PC-9 (cell line): ENCODE measurements around the gene METTL5. TPM values are rescaled to one million over a fixed set of nuclear protein-coding genes. Genes with fewer than 3 reads are reported as not detected.

Experiments used
- BruUV-seq: library from RNA; stranded (reverse); fragments of 400-500 nt; replicated peaks from 2 replicates; lab custom pipeline; 2021; lab: Mats Ljungman, UMichigan
- CTCF ChIA-PET: fragments of 300-600 bp; sonication (Branson Sonifier 250); formaldehyde crosslinking; loops from one replicate; lab custom pipeline; 2022; ENCODE audit warnings: antibody characterized with exemption; lab: Charles Lee
- POLR2A ChIA-PET: fragments of 300-600 bp; sonication (Branson Sonifier 250); formaldehyde crosslinking; loops from one replicate; lab custom pipeline; 2022; ENCODE audit warnings: antibody characterized with exemption; ENCODE audit not compliant: unreplicated experiment; lab: Charles Lee
- DNase-seq, 2 experiments: peaks; one replicate each; pipeline versions ENCODE4 v3.0.0 to v3.0.0-alpha.2; 2015 to 2022; ENCODE audit warnings: mixed read lengths in 1 of 2
- H2AFZ ChIP-seq: fragments of 200-600 bp; sonication (generic); 2 replicates; pipeline ENCODE4 v1.8.1; 2017; ENCODE audit warnings: antibody characterized with exemption
- H3F3A ChIP-seq: fragments of 200-600 bp; sonication (generic); 2 replicates; pipeline ENCODE4 v1.8.1; 2017; ENCODE audit warnings: antibody characterized with exemption, mild to moderate bottlenecking, low read depth; ENCODE audit not compliant: insufficient read depth
- H3K27ac ChIP-seq: fragments of 200-600 bp; sonication (generic); 2 replicates; pipeline ENCODE4 v1.6.1; 2016; ENCODE audit warnings: mixed run types
- H3K27me3 ChIP-seq: fragments of 200-600 bp; sonication (generic); 2 replicates; pipeline ENCODE4 v1.6.1; 2016; ENCODE audit warnings: low read depth, mixed run types; ENCODE audit not compliant: insufficient read depth
- H3K36me3 ChIP-seq: fragments of 200-600 bp; sonication (generic); 2 replicates; pipeline ENCODE4 v1.6.1; 2016; ENCODE audit warnings: low read depth, mixed run types
- H3K4me1 ChIP-seq: fragments of 200-600 bp; sonication (generic); replicated peaks from 2 replicates; pipeline ENCODE4 v1.6.1; 2016; ENCODE audit warnings: mixed run types; ENCODE audit not compliant: insufficient read depth
- H3K4me2 ChIP-seq: fragments of 200-600 bp; sonication (generic); 2 replicates; pipeline ENCODE4 v1.6.1; 2017; ENCODE audit warnings: mixed run types
- H3K4me3 ChIP-seq: fragments of 200-600 bp; sonication (generic); 2 replicates; pipeline ENCODE4 v1.6.1; 2016; ENCODE audit warnings: mixed run types
- H3K79me2 ChIP-seq: fragments of 200-600 bp; sonication (generic); 2 replicates; pipeline ENCODE4 v1.6.1; 2017; ENCODE audit warnings: low read depth, mixed run types
- H3K9me2 ChIP-seq: fragments of 200-600 bp; sonication (generic); 2 replicates; pipeline ENCODE4 v1.8.1; 2017; ENCODE audit warnings: mild to moderate bottlenecking; ENCODE audit not compliant: insufficient read depth
- H3K9me3 ChIP-seq: fragments of 200-600 bp; sonication (generic); 2 replicates; pipeline ENCODE4 v1.8.1; 2016; ENCODE audit warnings: low read depth; ENCODE audit not compliant: insufficient read depth
- H4K20me1 ChIP-seq: fragments of 200-600 bp; sonication (generic); 2 replicates; pipeline ENCODE4 v1.8.1; 2017; ENCODE audit not compliant: insufficient read depth
- CTCF ChIP-seq: fragments of 200-600 bp; sonication (generic); conservative IDR thresholded peaks from 2 replicates; pipeline ENCODE4 v1.6.1; 2017; ENCODE audit warnings: mixed run types, antibody characterized with exemption, mild to moderate bottlenecking, moderate library complexity
- EZH2 ChIP-seq: fragments of 200-600 bp; sonication (generic); IDR thresholded peaks from 2 replicates; pipeline ENCODE4 v1.8.0; 2017; ENCODE audit warnings: antibody characterized with exemption, low read depth
- intact Hi-C: fragments of 100-400 bp; cut with micrococcal nuclease; formaldehyde crosslinking; loops from one replicate; pipeline ENCODE4 v1.10.0; 2022; ENCODE audit not compliant: unreplicated experiment
- total RNA-seq: library from RNA; stranded (reverse); gene quantifications from 2 replicates; pipeline ENCODE4 v1.2.3, GENCODE V29; 2021

The METTL5 gene
- total RNA-seq, 1 experiment from 2014 or later, result 51.1 TPM

- H2AFZ ChIP-seq, result no peak overlapping the region
- no peaks in the 10 kb centered on the region for H3K9me3 ChIP-seq
- H3K27ac ChIP-seq, result no peak overlapping the region
- no peak for DNase-seq
- ChIA-PET CTCF (no interaction called here), POLR2A (no interaction called here)
- peaks cover 8% of the 10 kb centered on the region; the same call in 1 of the 2 replicates for H3F3A ChIP-seq
- H3K79me2 ChIP-seq, result peaks cover 49% of the 10 kb centered on the region
- no peaks in the 10 kb centered on the region for H3K9me2 ChIP-seq
- no peaks in the 10 kb centered on the region for H3K27me3 ChIP-seq
- TF ChIP-seq EZH2, result no peak
- TF ChIP-seq CTCF, result no peak
- no peak overlapping the region for H3K4me2 ChIP-seq
- H3K36me3 ChIP-seq, result 0 out of 2 replicates have a peak, but pooled peaks cover 18% of the 10 kb centered on the region
- no peaks in the 10 kb centered on the region for H3K4me1 ChIP-seq
- H4K20me1 ChIP-seq, result no peaks in the 10 kb centered on the region; the same call in 1 of the 2 replicates
- intact Hi-C loops, result no loop called here
- no peak overlapping the region for H3K4me3 ChIP-seq
- BruUV-seq, result no TSS peak
Observed at GRCh38 chr2:169803480-169803879, 21.2 kb downstream of the METTL5 start.

GRCh38 chr2:169798718-169799592 is 25.8 kb downstream of the METTL5 start, which contains the start of gene SSB:
Gene SSB, plus strand, starts transcription at chr2:169798871. Its CDS starts 2,090 bp downstream, at chr2:169800961.
- H3K4me2 ChIP-seq, result peak within 1 kb of the TSS; percentile 85
- peaks cover 49% of the 10 kb centered on the region for H3K79me2 ChIP-seq
- intact Hi-C loops, result loop anchor here (2.0 kb wide), 1 partner anchor 26 kb away; the partner anchor contains the start of gene METTL5
- H3K27ac ChIP-seq, result peak within 1 kb of the TSS; percentile 79
- CTCF ChIA-PET, result no interaction called here
- POLR2A ChIA-PET, result interaction anchor here (0.5 to 0.6 kb wide), 2 partner anchors 18 to 147 kb away, joined by 3 to 5 read pairs; no protein-coding TSS in a partner anchor
- peak within 1 kb of the TSS; percentile 87 for H2AFZ ChIP-seq
- H3K27me3 ChIP-seq, result no peaks in the 10 kb centered on the region
- H4K20me1 ChIP-seq, result no peaks in the 10 kb centered on the region; the same call in 1 of the 2 replicates
- BruUV-seq, result TSS peak; percentile 69
- TF ChIP-seq EZH2 (no peak), CTCF (no peak)
- H3K4me3 ChIP-seq, result peak within 1 kb of the TSS; percentile 94
- H3F3A ChIP-seq, result no peaks in the 10 kb centered on the region
- DNase-seq, result peak; percentile 81 to 84
- no peaks in the 10 kb centered on the region for H3K4me1 ChIP-seq
- no peaks in the 10 kb centered on the region for H3K9me3 ChIP-seq
- no peaks in the 10 kb centered on the region for H3K9me2 ChIP-seq
- no peaks in the 10 kb centered on the region for H3K36me3 ChIP-seq

GRCh38 chr2:169798397-169798717 is 26.3 kb downstream of the METTL5 start:
- no peaks in the 10 kb centered on the region for H3K4me1 ChIP-seq
- H3K27me3 ChIP-seq, result no peaks in the 10 kb centered on the region
- H3K4me2 ChIP-seq, result peak overlapping the region; percentile 85
- DNase-seq, result no peak
- H3K9me3 ChIP-seq, result no peaks in the 10 kb centered on the region
- H3K36me3 ChIP-seq, result no peaks in the 10 kb centered on the region
- peaks cover 43% of the 10 kb centered on the region for H3K79me2 ChIP-seq
- ChIA-PET POLR2A (no interaction called here), CTCF (no interaction called here)
- H3K27ac ChIP-seq, result peak overlapping the region; percentile 79
- H2AFZ ChIP-seq, result peak overlapping the region; percentile 87
- TF ChIP-seq EZH2 (no peak), CTCF (no peak)
- no peaks in the 10 kb centered on the region for H3F3A ChIP-seq
- BruUV-seq, result no TSS peak
- H4K20me1 ChIP-seq, result no peaks in the 10 kb centered on the region; the same call in 1 of the 2 replicates
- intact Hi-C loops, result loop anchor here (2.0 kb wide), 1 partner anchor 26 kb away; the partner anchor contains the start of gene METTL5
- H3K9me2 ChIP-seq, result no peaks in the 10 kb centered on the region
- peak overlapping the region; percentile 94; the same call in 1 of the 2 replicates for H3K4me3 ChIP-seq
